PC-9 (cell line): Measurements from ENCODE around the gene CNGA2. TPM values are rescaled to one million over a fixed set of nuclear protein-coding genes. Genes with fewer than 3 reads are reported as not detected.

Experiments
- BruUV-seq: library from RNA; stranded (reverse); fragments of 400-500 nt; replicated peaks from 2 replicates; lab custom pipeline; 2021; lab: Mats Ljungman, UMichigan
- CTCF ChIA-PET: fragments of 300-600 bp; sonication (Branson Sonifier 250); formaldehyde crosslinking; loops from one replicate; lab custom pipeline; 2022; ENCODE audit warnings: antibody characterized with exemption; lab: Charles Lee
- POLR2A ChIA-PET: fragments of 300-600 bp; sonication (Branson Sonifier 250); formaldehyde crosslinking; loops from one replicate; lab custom pipeline; 2022; ENCODE audit warnings: antibody characterized with exemption; ENCODE audit not compliant: unreplicated experiment; lab: Charles Lee
- DNase-seq, 2 experiments: peaks; one replicate each; pipeline versions ENCODE4 v3.0.0 to v3.0.0-alpha.2; 2015 to 2022; ENCODE audit warnings: mixed read lengths in 1 of 2
- H2AFZ ChIP-seq: fragments of 200-600 bp; sonication (generic); 2 replicates; pipeline ENCODE4 v1.8.1; 2017; ENCODE audit warnings: antibody characterized with exemption
- H3F3A ChIP-seq: fragments of 200-600 bp; sonication (generic); 2 replicates; pipeline ENCODE4 v1.8.1; 2017; ENCODE audit warnings: antibody characterized with exemption, mild to moderate bottlenecking, low read depth; ENCODE audit not compliant: insufficient read depth
- H3K27ac ChIP-seq: fragments of 200-600 bp; sonication (generic); 2 replicates; pipeline ENCODE4 v1.6.1; 2016; ENCODE audit warnings: mixed run types
- H3K27me3 ChIP-seq: fragments of 200-600 bp; sonication (generic); 2 replicates; pipeline ENCODE4 v1.6.1; 2016; ENCODE audit warnings: low read depth, mixed run types; ENCODE audit not compliant: insufficient read depth
- H3K36me3 ChIP-seq: fragments of 200-600 bp; sonication (generic); 2 replicates; pipeline ENCODE4 v1.6.1; 2016; ENCODE audit warnings: low read depth, mixed run types
- H3K4me1 ChIP-seq: fragments of 200-600 bp; sonication (generic); replicated peaks from 2 replicates; pipeline ENCODE4 v1.6.1; 2016; ENCODE audit warnings: mixed run types; ENCODE audit not compliant: insufficient read depth
- H3K4me2 ChIP-seq: fragments of 200-600 bp; sonication (generic); 2 replicates; pipeline ENCODE4 v1.6.1; 2017; ENCODE audit warnings: mixed run types
- H3K4me3 ChIP-seq: fragments of 200-600 bp; sonication (generic); 2 replicates; pipeline ENCODE4 v1.6.1; 2016; ENCODE audit warnings: mixed run types
- H3K79me2 ChIP-seq: fragments of 200-600 bp; sonication (generic); 2 replicates; pipeline ENCODE4 v1.6.1; 2017; ENCODE audit warnings: low read depth, mixed run types
- H3K9me2 ChIP-seq: fragments of 200-600 bp; sonication (generic); 2 replicates; pipeline ENCODE4 v1.8.1; 2017; ENCODE audit warnings: mild to moderate bottlenecking; ENCODE audit not compliant: insufficient read depth
- H3K9me3 ChIP-seq: fragments of 200-600 bp; sonication (generic); 2 replicates; pipeline ENCODE4 v1.8.1; 2016; ENCODE audit warnings: low read depth; ENCODE audit not compliant: insufficient read depth
- H4K20me1 ChIP-seq: fragments of 200-600 bp; sonication (generic); 2 replicates; pipeline ENCODE4 v1.8.1; 2017; ENCODE audit not compliant: insufficient read depth
- EZH2 ChIP-seq: fragments of 200-600 bp; sonication (generic); IDR thresholded peaks from 2 replicates; pipeline ENCODE4 v1.8.0; 2017; ENCODE audit warnings: antibody characterized with exemption, low read depth
- intact Hi-C: fragments of 100-400 bp; cut with micrococcal nuclease; formaldehyde crosslinking; loops from one replicate; pipeline ENCODE4 v1.10.0; 2022; ENCODE audit not compliant: unreplicated experiment
- total RNA-seq: library from RNA; stranded (reverse); gene quantifications from 2 replicates; pipeline ENCODE4 v1.2.3, GENCODE V29; 2021
- TF ChIP-seq, protein P1 (sequence below): fragments of 200-600 bp; sonication (generic); conservative IDR thresholded peaks from 2 replicates; pipeline ENCODE4 v1.6.1; 2017; ENCODE audit warnings: mixed run types, antibody characterized with exemption, mild to moderate bottlenecking, moderate library complexity

Gene CNGA2
- total RNA-seq, 1 experiment from 2014 or later, result not detected

DNA sequence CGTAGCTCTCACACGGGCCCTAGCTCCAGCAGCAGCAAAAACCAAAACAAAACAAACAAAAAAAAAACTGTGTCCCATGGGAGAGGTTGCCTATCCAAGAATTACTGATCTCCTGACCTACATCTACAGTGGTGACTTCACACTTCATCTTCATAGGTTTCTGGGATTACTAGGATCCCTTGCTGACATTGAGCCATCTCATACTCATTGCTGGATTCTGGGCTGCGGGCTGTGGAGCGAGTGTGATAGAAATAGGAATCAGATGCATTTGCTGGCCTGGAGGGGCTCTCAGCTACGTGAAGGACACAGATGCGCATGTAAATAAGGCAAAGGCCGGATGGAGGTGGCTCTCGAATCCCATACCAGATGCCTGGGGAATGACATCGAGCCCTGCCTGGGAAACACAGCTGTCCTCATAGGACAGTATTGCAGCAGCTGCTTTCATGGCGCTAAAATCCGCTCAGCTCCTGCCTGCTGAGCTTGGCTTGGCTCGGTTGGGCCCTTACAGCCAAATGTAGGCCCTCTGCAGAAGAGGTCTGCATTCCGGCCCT is 41.7 kb downstream of the CNGA2 start:
- peaks cover 20% of the 10 kb centered on the region for H3K4me1 ChIP-seq
- H3F3A ChIP-seq, result peaks cover 12% of the 10 kb centered on the region
- no peaks in the 10 kb centered on the region for H3K9me3 ChIP-seq
- no peaks in the 10 kb centered on the region for H3K79me2 ChIP-seq
- TF ChIP-seq, protein P1, sequence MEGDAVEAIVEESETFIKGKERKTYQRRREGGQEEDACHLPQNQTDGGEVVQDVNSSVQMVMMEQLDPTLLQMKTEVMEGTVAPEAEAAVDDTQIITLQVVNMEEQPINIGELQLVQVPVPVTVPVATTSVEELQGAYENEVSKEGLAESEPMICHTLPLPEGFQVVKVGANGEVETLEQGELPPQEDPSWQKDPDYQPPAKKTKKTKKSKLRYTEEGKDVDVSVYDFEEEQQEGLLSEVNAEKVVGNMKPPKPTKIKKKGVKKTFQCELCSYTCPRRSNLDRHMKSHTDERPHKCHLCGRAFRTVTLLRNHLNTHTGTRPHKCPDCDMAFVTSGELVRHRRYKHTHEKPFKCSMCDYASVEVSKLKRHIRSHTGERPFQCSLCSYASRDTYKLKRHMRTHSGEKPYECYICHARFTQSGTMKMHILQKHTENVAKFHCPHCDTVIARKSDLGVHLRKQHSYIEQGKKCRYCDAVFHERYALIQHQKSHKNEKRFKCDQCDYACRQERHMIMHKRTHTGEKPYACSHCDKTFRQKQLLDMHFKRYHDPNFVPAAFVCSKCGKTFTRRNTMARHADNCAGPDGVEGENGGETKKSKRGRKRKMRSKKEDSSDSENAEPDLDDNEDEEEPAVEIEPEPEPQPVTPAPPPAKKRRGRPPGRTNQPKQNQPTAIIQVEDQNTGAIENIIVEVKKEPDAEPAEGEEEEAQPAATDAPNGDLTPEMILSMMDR, result no peak
- TF ChIP-seq EZH2, result no peak
- no peaks in the 10 kb centered on the region for H3K36me3 ChIP-seq
- ChIA-PET POLR2A (no interaction called here), CTCF (no interaction called here)
- no peaks in the 10 kb centered on the region for H3K27me3 ChIP-seq
- no peak overlapping the region for H2AFZ ChIP-seq
- H4K20me1 ChIP-seq, result no peaks in the 10 kb centered on the region
- no peaks in the 10 kb centered on the region for H3K9me2 ChIP-seq
- intact Hi-C loops, result no loop called here
- no TSS peak for BruUV-seq
- no peak for DNase-seq
- no peak overlapping the region for H3K4me2 ChIP-seq
- no peak overlapping the region for H3K27ac ChIP-seq
- H3K4me3 ChIP-seq, result no peak overlapping the region

DNA sequence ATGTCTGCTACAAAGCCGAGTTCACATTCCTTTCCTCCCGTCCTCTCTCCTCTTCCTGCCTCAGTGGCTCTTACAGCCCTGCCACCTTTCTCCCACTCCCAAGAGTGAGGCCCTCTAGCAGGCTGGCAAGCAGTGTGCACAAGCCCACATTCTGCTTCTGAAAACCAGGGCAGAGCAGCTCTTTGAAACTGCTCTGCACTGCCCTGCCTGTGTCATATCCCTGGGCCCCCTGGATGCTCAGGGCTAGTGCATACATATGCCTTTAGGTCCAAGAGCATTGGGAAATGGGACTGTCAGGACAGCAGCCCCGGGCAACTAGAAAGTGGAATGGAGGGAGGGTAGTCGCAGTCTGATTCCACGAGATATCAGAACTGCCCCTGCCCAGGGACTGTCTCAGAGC is 42.4 kb downstream of the CNGA2 start:
- Histone ChIP-seq H3K27ac (no peak overlapping the region), H3K4me2 (no peak overlapping the region), H3K4me3 (no peak overlapping the region), H3K9me3 (no peaks in the 10 kb centered on the region), H3K79me2 (no peaks in the 10 kb centered on the region), H3K27me3 (no peaks in the 10 kb centered on the region), H3K4me1 (peaks cover 13% of the 10 kb centered on the region), H3F3A (peaks cover 6% of the 10 kb centered on the region), H2AFZ (no peak overlapping the region), H3K36me3 (no peaks in the 10 kb centered on the region), H3K9me2 (no peaks in the 10 kb centered on the region), H4K20me1 (no peaks in the 10 kb centered on the region)
- BruUV-seq, result no TSS peak
- no peak for DNase-seq
- ChIA-PET POLR2A (no interaction called here), CTCF (interaction anchor here (0.6 kb wide), 1 partner anchor 11 kb away, joined by 3 read pairs; no protein-coding TSS in a partner anchor)
- TF ChIP-seq, protein P1, result no peak
- TF ChIP-seq EZH2, result no peak
- intact Hi-C loops, result no loop called here

DNA sequence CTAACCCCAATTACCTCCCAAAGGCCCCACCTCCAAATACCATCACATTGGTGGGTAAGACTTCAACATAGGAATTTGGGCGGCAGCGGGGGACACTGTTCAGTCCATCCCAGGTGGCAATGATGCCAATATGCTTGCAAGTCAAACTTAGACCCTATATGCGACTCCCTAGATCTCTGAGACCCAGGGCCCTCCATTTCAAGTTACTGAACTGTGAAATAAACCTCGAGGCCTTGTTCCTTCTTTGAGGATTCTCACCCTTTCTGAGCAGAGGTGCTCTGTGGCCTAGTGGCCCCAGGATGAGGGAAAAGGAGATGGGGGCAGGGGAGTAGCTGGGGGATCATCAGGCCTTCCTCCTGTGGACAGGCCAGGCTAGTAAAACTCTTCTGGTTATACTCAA is 44.7 kb downstream of the CNGA2 start:
- BruUV-seq, result no TSS peak
- no peak for DNase-seq
- intact Hi-C loops, result no loop called here
- Histone ChIP-seq H3K79me2 (no peaks in the 10 kb centered on the region), H3K9me2 (no peaks in the 10 kb centered on the region), H3K4me2 (no peak overlapping the region), H3K4me3 (no peak overlapping the region), H3K4me1 (no peaks in the 10 kb centered on the region), H4K20me1 (no peaks in the 10 kb centered on the region), H3K27me3 (no peaks in the 10 kb centered on the region), H3K27ac (no peak overlapping the region), H3F3A (no peaks in the 10 kb centered on the region), H2AFZ (no peak overlapping the region), H3K36me3 (no peaks in the 10 kb centered on the region), H3K9me3 (no peaks in the 10 kb centered on the region)
- TF ChIP-seq, protein P1, result no peak
- TF ChIP-seq EZH2, result no peak
- CTCF ChIA-PET, result no interaction called here
- POLR2A ChIA-PET, result no interaction called here
